IgD-negative memory B cell (primary cell): ENCODE measurements around the gene RAI14. TPM values are rescaled to one million over a fixed set of nuclear protein-coding genes. Genes with fewer than 3 reads are reported as not detected.

Experiments used
- H3K27ac Mint-ChIP-seq, 3 donors: one replicate each; pipeline ENCODE4 v1.8.0; 2020 to 2022; ENCODE audit warnings: mild to moderate bottlenecking in 3 of 3, mixed read lengths in 3 of 3, moderate library complexity in 1 of 3
- H3K27me3 Mint-ChIP-seq: one replicate; pipeline ENCODE4 v1.8.0; 2021; ENCODE audit warnings: mixed read lengths
- H3K36me3 Mint-ChIP-seq: one replicate; pipeline ENCODE4 v1.8.0; 2020; ENCODE audit warnings: mild to moderate bottlenecking, mixed read lengths
- H3K4me1 Mint-ChIP-seq, 3 donors: one replicate each; pipeline ENCODE4 v1.8.0; 2020 to 2022; ENCODE audit warnings: mixed read lengths in 3 of 3, mild to moderate bottlenecking in 1 of 3
- H3K4me3 Mint-ChIP-seq, 4 donors: one replicate each; pipeline ENCODE4 v1.8.0; 2020 to 2022; ENCODE audit warnings: mild to moderate bottlenecking in 4 of 4, mixed read lengths in 4 of 4, moderate library complexity in 3 of 4
- H3K9me3 Mint-ChIP-seq, 3 donors: one replicate each; pipeline ENCODE4 v1.8.0; 2020 to 2021; ENCODE audit warnings: mixed read lengths in 3 of 3, mild to moderate bottlenecking in 1 of 3
- polyA plus RNA-seq: library from polyadenylated mRNA; unstranded; fragments of 300-500 nt; fragmentation: Illumina TruSeq; gene quantifications from one replicate; pipeline ENCODE4 v1.2.3, GENCODE V29; 2021

RAI14 gene
- polyA plus RNA-seq, 1 donor from 2014 or later = 1.2 TPM

DNA sequence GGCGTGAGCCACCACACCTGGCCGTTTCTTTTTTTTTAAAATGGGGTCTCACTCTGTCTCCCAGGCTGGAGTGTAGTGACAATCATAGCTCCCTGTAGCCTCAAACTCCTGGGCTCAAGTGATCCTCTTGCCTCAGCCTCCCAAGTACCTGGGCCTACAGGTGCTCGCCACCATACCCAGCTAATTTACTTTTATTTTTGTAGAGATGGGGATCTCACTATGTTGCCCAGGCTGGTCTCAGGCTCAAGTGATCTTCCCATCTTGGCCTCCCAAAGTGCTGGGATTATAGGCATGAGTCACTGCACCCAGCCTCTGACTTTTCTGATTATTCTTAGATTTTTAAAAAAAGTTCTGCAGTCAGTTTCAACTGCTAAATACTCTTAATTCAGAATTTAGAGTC is 21.3 kb downstream of the RAI14 start:
- H3K27me3 Mint-ChIP-seq = peaks cover 2% of the 10 kb centered on the region
- no peaks in the 10 kb centered on the region for H3K9me3 Mint-ChIP-seq
- peaks cover 0 to 2% (median 0%) of the 10 kb centered on the region in 3 donors for H3K4me1 Mint-ChIP-seq
- no peak overlapping the region for H3K4me3 Mint-ChIP-seq
- H3K27ac Mint-ChIP-seq = no peak overlapping the region
- H3K36me3 Mint-ChIP-seq = peaks cover 4% of the 10 kb centered on the region

DNA sequence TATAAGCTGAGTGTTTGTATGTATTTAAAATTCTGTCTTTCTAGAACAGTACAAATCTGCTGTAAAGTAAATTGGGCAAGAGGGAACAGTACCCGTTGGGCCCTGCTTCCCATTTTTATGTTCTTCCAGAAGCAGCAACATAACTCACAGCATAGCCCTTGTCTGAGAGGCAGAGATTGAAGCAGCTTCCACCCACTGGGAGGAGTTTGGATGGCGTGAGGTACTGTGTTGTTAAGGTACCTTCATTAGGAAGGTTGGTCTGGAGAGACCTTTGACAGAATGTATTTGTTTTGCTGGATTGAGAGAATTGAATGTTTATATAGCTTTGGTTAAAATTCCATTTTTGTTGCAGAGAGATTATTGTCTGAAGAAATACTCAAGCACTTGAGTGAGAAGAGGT is 24.8 kb downstream of the RAI14 start:
- no peak overlapping the region for H3K27ac Mint-ChIP-seq
- peaks cover 3% of the 10 kb centered on the region for H3K27me3 Mint-ChIP-seq
- H3K4me1 Mint-ChIP-seq = no peaks in the 10 kb centered on the region
- peaks cover 2% of the 10 kb centered on the region for H3K36me3 Mint-ChIP-seq
- H3K4me3 Mint-ChIP-seq = no peak overlapping the region
- no peaks in the 10 kb centered on the region for H3K9me3 Mint-ChIP-seq

DNA sequence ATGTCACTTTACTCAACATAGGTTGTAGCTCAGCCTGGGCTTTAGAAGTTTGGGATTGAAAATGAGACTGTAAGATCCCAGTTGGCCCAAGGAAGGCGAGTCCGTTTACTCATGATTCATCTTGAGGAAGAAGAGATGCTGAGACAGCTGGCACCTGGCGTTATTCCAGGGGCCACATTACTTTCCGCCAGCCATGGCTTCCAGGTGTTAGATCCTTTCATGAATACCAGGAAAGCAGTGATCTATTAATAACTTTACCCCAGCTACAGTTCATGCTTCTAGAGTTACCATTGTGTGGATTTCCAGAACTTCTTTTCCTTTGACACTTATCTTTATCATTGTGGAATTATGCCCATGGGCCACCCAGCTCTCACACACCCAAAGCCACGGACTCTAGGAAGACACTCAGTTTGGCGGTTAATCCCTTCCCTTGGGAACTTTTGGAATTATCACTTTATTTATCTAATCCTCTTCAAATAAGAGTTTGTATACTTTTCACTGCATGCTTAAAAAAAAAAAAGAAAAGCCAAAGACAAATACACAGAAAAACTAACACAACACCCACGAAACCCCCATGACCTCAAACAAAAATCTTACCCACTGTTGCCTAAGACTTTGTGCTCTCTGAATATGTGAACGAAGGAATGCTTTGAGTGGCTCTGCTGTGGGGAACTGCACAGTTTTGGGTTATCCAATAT is 26.9 kb downstream of the RAI14 start:
- Mint-ChIP-seq H3K36me3 (peaks cover 2% of the 10 kb centered on the region), H3K9me3 (no peaks in the 10 kb centered on the region), H3K4me1 (no peaks in the 10 kb centered on the region), H3K27me3 (peaks cover 3% of the 10 kb centered on the region), H3K4me3 (no peak overlapping the region), H3K27ac (peak overlapping the region in 1 of 3 donors; percentile 80)

DNA sequence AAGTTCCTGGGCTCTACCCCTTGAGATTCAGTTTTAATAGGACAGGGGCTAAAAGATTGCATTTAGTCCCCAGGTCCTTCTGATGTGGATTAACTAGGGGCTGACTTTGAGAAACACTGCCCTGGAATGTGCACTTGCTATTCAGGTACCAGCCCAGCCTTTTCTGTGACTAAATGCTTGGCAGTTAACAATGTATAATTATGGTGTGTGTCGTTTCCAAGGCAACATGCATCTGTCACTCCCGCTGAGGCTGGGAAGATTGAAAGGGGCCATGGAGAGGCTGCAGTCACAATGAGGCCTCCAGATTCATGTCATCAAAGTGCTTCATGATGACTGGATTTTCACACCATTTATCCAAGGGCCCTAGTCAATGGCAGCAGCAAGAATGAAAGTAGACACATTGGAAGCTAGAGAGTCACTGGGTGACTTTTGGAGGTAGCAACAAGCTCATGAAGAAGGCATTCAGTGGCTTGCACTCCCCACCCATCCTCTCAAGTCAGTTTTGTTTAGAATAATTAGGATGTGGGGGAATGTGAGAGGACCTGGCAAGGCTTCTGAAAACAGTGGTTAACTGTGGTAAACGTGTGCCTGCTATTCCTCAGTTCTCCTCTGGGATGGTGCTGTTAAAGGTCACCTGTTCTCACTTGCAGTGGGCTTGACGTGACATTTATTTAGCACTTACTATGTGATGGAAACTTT is 28.3 kb downstream of the RAI14 start:
- Mint-ChIP-seq H3K4me3 (no peak overlapping the region), H3K27me3 (peaks cover 3% of the 10 kb centered on the region), H3K9me3 (no peaks in the 10 kb centered on the region), H3K4me1 (no peaks in the 10 kb centered on the region), H3K27ac (peak overlapping the region in 1 of 3 donors; percentile 19), H3K36me3 (peaks cover 2% of the 10 kb centered on the region)

DNA sequence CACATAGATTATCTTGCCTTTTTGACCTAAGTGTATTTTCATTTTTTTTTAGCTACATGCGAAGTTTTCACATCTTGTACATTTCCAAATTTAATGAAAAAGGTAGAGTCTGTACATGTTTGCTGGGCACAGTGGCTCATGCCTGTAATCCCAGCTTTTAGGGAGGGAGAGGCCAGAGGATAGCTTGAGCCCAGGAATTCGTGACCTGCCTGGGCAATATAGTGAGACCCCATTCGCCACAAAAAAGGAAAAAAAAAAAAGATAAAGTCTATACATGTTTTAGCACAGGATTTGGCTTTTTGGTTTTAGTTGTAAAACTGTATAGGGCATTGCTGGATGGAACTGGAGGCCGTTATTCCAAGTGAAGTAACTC is 28.8 kb downstream of the RAI14 start:
- Mint-ChIP-seq H3K9me3 (no peaks in the 10 kb centered on the region), H3K36me3 (no peaks in the 10 kb centered on the region), H3K27ac (no peak overlapping the region), H3K27me3 (peaks cover 3% of the 10 kb centered on the region), H3K4me3 (no peak overlapping the region), H3K4me1 (no peaks in the 10 kb centered on the region)

DNA sequence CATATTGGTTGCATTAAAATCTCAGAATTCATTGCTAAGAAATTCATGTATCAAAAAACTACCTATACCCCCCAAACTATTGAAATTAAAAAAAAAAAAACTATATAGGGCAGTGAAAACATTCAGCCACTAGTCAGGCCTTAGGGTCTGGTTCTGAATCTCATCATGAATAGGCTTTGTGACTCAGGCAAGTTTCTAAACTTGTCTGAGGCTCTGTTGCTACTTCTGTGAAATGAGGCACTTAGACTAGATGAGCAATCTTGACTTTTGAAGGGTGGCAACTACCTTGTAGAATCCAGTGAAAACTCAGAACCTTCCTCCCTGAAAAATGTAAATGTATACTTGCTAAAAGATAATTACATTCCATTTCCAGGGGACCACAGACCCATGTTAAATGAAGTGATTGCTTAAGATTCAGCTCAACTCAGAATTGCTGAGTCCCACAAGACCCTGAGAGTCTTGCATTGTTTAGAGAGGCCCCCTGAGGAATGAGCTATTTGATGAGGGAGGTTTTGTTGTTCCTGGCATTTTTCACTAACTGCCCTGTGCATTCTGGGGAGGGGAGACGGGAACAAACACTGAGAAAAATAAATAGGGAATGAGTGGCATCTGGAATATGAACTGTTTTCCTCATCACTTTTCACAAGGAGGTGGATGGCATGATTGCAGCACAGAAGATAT is 29.5 kb downstream of the RAI14 start:
- Mint-ChIP-seq H3K4me3 (no peak overlapping the region), H3K4me1 (no peaks in the 10 kb centered on the region), H3K27me3 (peaks cover 3% of the 10 kb centered on the region), H3K36me3 (no peaks in the 10 kb centered on the region), H3K27ac (no peak overlapping the region), H3K9me3 (no peaks in the 10 kb centered on the region)

DNA sequence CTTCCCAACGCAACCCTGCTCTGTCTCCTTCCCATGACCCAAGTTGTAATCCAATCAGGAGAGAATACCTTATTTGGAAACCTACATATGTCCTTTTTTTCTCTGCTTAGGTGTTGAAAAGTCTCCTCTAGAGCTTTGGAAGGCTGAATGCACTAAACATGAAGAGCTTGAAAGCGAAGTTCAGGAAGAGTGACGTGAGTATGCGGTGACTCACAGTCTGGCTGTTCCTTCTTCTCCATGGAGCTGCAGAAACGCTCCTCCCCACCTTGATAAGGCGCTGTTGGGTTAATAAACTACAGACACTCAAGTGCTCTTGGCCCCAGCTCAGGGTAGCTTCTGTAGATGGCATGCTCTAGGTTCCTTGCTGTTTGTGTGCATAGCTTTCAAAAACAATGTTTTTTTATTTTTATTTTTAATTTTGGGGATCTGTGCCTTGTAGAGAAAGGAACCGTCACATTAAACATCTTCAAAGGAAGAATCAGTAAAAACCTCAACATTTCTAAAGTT is 30.7 kb downstream of the RAI14 start:
- H3K36me3 Mint-ChIP-seq = no peaks in the 10 kb centered on the region
- H3K9me3 Mint-ChIP-seq = no peaks in the 10 kb centered on the region
- H3K27me3 Mint-ChIP-seq = peaks cover 1% of the 10 kb centered on the region
- peaks cover 0 to 4% (median 0%) of the 10 kb centered on the region in 3 donors for H3K4me1 Mint-ChIP-seq
- no peak overlapping the region for H3K27ac Mint-ChIP-seq
- H3K4me3 Mint-ChIP-seq = no peak overlapping the region

DNA sequence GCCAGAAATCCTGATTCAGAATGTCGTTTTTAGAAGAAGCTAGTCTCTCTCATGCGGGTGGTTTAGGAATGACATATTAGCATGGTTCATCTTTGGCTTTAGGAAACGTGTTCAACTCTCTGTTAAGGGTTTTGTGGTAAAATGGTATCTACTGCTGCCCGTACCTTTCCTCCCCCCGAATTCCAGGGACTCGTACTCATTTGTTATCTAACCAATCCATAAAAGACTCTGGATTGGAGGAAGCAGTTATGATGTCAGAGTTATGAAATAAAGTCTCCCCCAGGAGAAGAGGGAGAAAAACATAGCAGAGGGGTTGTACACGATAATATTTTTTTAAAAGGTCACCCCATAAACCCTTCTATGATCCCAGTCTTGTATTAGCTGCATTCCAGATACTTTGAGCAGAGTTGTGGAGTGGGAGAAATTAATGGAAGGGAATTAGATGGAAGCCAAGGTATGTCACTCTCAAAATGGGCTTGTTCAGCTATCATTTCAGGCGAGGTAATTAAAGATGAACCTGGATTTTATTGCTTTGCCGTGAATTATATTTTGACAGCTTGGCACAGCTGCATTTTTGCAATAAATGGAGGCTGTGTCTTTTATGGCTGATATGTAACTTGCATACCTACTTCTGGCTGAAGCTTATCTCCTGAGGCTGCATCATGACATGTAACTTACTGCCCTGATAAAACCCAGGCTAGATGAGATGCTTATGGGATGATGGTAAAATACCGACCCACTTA is 31.3 kb downstream of the RAI14 start:
- Mint-ChIP-seq H3K4me3 (no peak overlapping the region), H3K27me3 (peaks cover 1% of the 10 kb centered on the region), H3K27ac (peak overlapping the region in 1 of 3 donors; percentile 25), H3K4me1 (peaks cover 0 to 4% (median 0%) of the 10 kb centered on the region in 3 donors), H3K9me3 (no peaks in the 10 kb centered on the region), H3K36me3 (no peaks in the 10 kb centered on the region)

DNA sequence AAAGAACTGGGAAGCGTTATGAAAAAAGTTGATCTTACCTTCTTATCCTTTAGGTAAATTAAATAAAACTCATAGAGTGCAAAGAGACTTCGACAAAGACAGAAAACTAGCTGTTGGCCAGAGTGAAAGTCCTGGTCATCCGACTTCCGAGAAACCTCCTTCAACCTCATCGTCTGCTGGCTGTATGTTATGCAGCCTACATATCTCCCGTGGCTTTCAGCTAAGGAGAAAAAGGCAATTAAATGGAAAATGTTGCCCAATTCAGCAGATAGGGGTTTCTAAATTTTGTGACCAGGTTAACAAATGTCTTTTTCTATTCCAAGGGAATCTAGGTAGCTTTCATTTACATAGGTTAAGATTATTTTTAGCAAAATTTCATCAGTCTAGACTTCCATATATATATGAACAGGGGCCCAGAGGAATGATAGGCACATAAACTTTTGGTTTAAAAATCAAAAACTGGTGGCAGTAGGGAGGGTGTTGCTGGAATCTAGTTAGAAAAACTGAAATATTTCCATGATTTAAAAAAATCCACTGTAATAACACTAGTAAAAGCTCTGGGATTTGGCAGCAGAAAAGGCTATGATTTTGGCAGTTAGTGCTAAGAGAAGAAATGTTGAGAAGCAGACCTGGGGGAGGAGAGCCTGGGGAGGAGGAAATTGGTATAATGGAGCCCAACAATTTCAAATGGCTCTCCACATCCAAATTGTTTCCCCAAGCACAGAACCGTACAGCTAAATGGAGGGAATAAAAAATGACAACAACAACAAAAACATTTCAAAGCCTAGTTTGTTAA is 32.1 kb downstream of the RAI14 start:
- peaks cover 0 to 4% (median 0%) of the 10 kb centered on the region in 3 donors for H3K4me1 Mint-ChIP-seq
- H3K9me3 Mint-ChIP-seq = no peaks in the 10 kb centered on the region
- peaks cover 1% of the 10 kb centered on the region for H3K27me3 Mint-ChIP-seq
- peak overlapping the region in 1 of 3 donors; percentile 25 for H3K27ac Mint-ChIP-seq
- H3K4me3 Mint-ChIP-seq = no peak overlapping the region
- no peaks in the 10 kb centered on the region for H3K36me3 Mint-ChIP-seq

DNA sequence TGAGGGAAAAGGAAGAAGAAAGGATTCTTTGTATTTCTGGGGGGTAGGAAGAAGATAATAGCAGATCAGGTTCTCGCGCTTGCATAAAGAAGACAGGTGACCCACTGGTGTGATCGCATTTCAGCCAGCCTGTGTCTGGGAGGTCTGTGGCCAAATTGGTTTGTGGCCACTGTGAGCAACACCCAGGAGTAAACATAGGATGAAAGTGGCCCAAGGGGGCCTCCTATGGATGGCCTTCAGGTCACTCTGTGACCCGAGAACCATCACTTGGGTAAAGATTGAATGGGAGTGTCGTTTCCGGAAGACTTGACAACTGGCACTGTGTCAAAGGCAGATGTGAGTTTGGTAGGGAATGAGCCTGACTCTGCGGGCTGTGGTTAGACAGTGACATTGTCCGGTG is 34.2 kb downstream of the RAI14 start:
- Mint-ChIP-seq H3K9me3 (no peaks in the 10 kb centered on the region), H3K4me3 (no peak overlapping the region), H3K36me3 (no peaks in the 10 kb centered on the region), H3K27me3 (no peaks in the 10 kb centered on the region), H3K4me1 (peaks cover 8% of the 10 kb centered on the region in 3 donors), H3K27ac (no peak overlapping the region)

DNA sequence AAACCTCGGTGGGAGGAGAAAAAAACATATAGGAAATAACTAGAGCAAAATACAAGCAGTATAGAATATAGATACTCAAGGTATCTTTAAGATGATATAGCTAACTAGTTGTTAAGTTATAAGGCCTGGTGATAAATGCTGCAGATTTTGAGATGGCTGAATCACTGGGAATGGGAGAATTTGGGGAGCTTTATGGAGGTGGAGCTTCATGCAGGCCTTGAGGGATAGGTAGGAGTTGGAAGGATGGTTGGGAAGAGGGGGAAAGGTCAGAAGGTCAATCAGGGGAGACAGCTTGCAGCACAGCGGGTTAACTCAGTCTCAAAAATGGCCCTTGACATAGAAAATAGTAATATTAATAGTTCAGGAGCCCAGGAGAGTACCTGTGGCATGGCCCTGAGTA is 34.8 kb downstream of the RAI14 start:
- no peaks in the 10 kb centered on the region for H3K27me3 Mint-ChIP-seq
- no peak overlapping the region for H3K4me3 Mint-ChIP-seq
- no peaks in the 10 kb centered on the region for H3K9me3 Mint-ChIP-seq
- no peaks in the 10 kb centered on the region for H3K36me3 Mint-ChIP-seq
- H3K27ac Mint-ChIP-seq = no peak overlapping the region
- H3K4me1 Mint-ChIP-seq = peaks cover 8 to 10% (median 8%) of the 10 kb centered on the region in 3 donors

DNA sequence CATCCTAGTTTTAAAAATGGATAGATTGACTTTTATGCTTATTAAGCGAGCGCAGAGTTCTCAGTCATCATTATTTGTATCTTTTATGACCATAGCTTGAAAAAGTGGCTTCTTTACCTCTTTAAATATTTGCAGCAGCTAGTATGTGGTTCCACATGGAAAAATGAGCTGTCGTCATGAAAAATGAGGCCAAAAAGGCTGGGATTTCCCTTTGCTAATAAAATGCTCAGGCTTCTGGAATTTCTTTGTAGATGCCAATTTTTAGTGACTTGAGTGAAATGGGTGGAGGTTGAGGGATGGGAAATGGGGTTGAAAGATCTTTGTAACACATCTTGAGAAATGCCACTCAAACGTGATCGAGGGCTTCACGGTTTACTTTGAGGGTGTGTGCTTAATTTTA is 35.2 kb downstream of the RAI14 start:
- Mint-ChIP-seq H3K4me3 (no peak overlapping the region), H3K36me3 (no peaks in the 10 kb centered on the region), H3K9me3 (no peaks in the 10 kb centered on the region), H3K27me3 (no peaks in the 10 kb centered on the region), H3K4me1 (peaks cover 8 to 10% (median 9%) of the 10 kb centered on the region in 3 donors), H3K27ac (no peak overlapping the region)

DNA sequence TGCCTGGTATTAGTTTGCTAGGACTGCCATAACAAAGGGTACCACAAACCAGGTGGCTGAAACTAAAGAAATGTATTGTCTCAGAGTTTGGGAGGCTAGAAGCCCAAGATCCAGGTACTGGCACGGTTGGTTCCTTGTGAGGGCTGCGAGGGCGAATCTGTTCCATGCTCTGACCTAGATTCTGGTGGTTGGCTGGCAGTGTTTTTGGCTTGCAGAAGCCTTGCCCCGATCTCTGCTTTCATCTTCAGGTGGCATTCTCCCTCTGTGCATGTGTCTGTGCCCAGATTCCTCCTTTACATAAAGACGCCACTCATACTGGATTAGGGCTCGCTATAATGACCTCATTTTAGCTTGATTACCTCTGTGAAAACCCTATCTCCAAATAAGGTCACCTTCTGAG is 36.7 kb downstream of the RAI14 start:
- Mint-ChIP-seq H3K27me3 (no peaks in the 10 kb centered on the region), H3K4me1 (peaks cover 8 to 10% (median 10%) of the 10 kb centered on the region in 3 donors), H3K4me3 (no peak overlapping the region), H3K36me3 (no peaks in the 10 kb centered on the region), H3K9me3 (no peaks in the 10 kb centered on the region), H3K27ac (no peak overlapping the region)

DNA sequence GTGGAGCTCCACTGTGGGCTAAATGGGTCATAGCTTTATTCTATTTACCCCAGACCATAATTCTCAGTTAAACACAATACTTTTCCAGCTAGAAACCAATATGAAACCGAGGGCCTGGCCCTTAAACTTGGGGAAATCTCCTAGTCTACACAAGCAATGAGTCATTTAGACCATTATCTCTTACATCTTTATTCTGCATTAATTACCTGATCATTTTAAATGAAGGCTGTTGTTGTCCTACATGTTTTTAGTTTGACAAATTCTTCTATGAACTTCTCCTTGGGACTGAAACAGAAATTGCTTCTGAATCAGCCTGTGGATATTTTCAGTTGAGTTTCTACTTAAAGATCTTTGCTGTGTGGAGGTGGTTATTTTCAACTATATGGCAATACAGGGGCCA is 37.9 kb downstream of the RAI14 start:
- H3K27ac Mint-ChIP-seq = no peak overlapping the region
- H3K9me3 Mint-ChIP-seq = no peaks in the 10 kb centered on the region
- no peaks in the 10 kb centered on the region for H3K27me3 Mint-ChIP-seq

More for the DNA sequence above, 37.9 kb downstream of the RAI14 start:
- Mint-ChIP-seq H3K4me1 (peaks cover 8 to 10% (median 10%) of the 10 kb centered on the region in 3 donors), H3K4me3 (no peak overlapping the region), H3K36me3 (no peaks in the 10 kb centered on the region)
